ENCODE data around the gene RPS6KC1. TPM values are rescaled to one million over a fixed set of nuclear protein-coding genes. Genes with fewer than 3 reads are reported as not detected.

RPS6KC1 gene
- total RNA-seq, 2 experiments from 2014 or later = 9.4 to 10.7 TPM

DNA sequence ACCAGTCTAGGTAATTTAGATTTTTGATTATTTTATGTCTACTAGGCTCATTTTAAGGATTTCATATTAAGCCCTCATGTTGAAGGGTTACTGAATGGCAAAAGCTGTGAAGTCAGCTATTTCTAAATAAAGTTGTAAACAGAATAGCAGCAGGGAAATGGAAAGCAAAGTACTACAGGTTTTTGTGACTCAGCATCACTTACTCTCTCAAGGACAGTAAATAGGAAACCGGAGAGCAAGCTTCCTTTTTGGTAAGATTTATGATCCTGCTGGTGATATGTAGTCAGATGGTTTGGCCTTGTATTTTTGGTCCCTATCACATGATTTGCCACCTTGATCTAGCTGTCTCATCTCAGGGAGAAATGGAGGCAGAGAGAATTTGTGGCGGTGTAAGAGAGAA lies 226.0 kb downstream of the RPS6KC1 start:
- no peak overlapping the region for H3K4me3 ChIP-seq (ENCODE audit: low read depth, low read length, poor library complexity, severe bottlenecking)
- no peaks in the 10 kb centered on the region for H3K9me2 ChIP-seq (ENCODE audit: insufficient read depth, low read length)
- no peaks in the 10 kb centered on the region for H3K4me1 ChIP-seq (ENCODE audit: insufficient read depth, low read length, poor library complexity, severe bottlenecking)
- no peak overlapping the region for H3K27ac ChIP-seq (ENCODE audit: low read depth, low read length, poor library complexity, severe bottlenecking)
- TF ChIP-seq CTCF (conservative IDR thresholded peaks at IDR 0.05; ENCODE audit: low read length) (no peak), EZH2phosphoT487 (IDR thresholded peaks at IDR 0.05; ENCODE audit: borderline replicate concordance, low read depth, low read length) (no peak)
- no peaks in the 10 kb centered on the region for H3K9me3 ChIP-seq (ENCODE audit: low read length)
- ChIA-PET CTCF (ENCODE audit: unreplicated experiment) (no interaction called here), POLR2A (interaction anchor here (0.7 kb wide), 1 partner anchor 75 kb away, joined by 3 read pairs; no protein-coding TSS in a partner anchor)
- intact Hi-C loops (cut with micrococcal nuclease; ENCODE audit: unreplicated experiment) = no loop called here
- H3K36me3 ChIP-seq (ENCODE audit: insufficient read depth, low read length) = no peaks in the 10 kb centered on the region
- no peaks in the 10 kb centered on the region for H3K79me2 ChIP-seq (ENCODE audit: insufficient read depth, low read depth, low read length)
- no peak overlapping the region for H2AFZ ChIP-seq (ENCODE audit: low read length)
- H3K4me2 ChIP-seq (ENCODE audit: low read length) = no peak overlapping the region
- BruUV-seq (replicated peaks) = no TSS peak
- no peak for DNase-seq (ENCODE audit: low spot score)
- no peaks in the 10 kb centered on the region for H4K20me1 ChIP-seq (ENCODE audit: insufficient read depth, low read length)

DNA sequence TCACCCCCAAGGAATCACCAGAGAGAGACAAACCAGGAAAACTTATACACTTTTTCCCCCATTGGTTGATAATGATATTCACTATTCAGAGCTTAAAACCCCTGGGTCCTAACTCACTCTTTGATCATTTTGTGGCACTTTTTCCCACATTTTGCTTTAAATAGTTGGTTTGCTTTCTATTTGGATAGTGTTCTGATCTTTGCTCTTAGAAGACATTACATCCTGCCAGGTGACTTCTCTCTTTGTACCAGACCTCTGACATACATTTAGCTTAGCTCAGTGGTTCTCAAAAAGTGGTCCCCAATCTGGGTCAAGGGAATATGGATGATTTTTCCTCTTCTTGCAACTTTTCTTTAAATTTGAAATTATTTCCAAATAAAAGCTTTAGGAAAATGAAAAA lies 228.4 kb downstream of the RPS6KC1 start:
- no peak overlapping the region for H3K27ac ChIP-seq (ENCODE audit: low read depth, low read length, poor library complexity, severe bottlenecking)
- no peaks in the 10 kb centered on the region for H3K79me2 ChIP-seq (ENCODE audit: insufficient read depth, low read depth, low read length)
- CTCF ChIA-PET (ENCODE audit: unreplicated experiment) = no interaction called here
- H3K4me3 ChIP-seq (ENCODE audit: low read depth, low read length, poor library complexity, severe bottlenecking) = no peak overlapping the region
- no peak for DNase-seq (ENCODE audit: low spot score)
- intact Hi-C loops (cut with micrococcal nuclease; ENCODE audit: unreplicated experiment) = no loop called here
- POLR2A ChIA-PET = interaction anchor here (1.2 kb wide), 1 partner anchor 20 kb away, joined by 4 read pairs; no protein-coding TSS in a partner anchor
- H3K4me2 ChIP-seq (ENCODE audit: low read length) = no peak overlapping the region
- BruUV-seq (replicated peaks) = no TSS peak
- no peaks in the 10 kb centered on the region for H3K9me3 ChIP-seq (ENCODE audit: low read length)
- H2AFZ ChIP-seq (ENCODE audit: low read length) = no peak overlapping the region
- H3K4me1 ChIP-seq (ENCODE audit: insufficient read depth, low read length, poor library complexity, severe bottlenecking) = no peaks in the 10 kb centered on the region
- no peaks in the 10 kb centered on the region for H3K36me3 ChIP-seq (ENCODE audit: insufficient read depth, low read length)
- no peak for TF ChIP-seq CTCF (conservative IDR thresholded peaks at IDR 0.05; ENCODE audit: low read length)
- no peak for TF ChIP-seq EZH2phosphoT487 (IDR thresholded peaks at IDR 0.05; ENCODE audit: borderline replicate concordance, low read depth, low read length)
- H4K20me1 ChIP-seq (ENCODE audit: insufficient read depth, low read length) = no peaks in the 10 kb centered on the region
- no peaks in the 10 kb centered on the region for H3K9me2 ChIP-seq (ENCODE audit: insufficient read depth, low read length)

DNA sequence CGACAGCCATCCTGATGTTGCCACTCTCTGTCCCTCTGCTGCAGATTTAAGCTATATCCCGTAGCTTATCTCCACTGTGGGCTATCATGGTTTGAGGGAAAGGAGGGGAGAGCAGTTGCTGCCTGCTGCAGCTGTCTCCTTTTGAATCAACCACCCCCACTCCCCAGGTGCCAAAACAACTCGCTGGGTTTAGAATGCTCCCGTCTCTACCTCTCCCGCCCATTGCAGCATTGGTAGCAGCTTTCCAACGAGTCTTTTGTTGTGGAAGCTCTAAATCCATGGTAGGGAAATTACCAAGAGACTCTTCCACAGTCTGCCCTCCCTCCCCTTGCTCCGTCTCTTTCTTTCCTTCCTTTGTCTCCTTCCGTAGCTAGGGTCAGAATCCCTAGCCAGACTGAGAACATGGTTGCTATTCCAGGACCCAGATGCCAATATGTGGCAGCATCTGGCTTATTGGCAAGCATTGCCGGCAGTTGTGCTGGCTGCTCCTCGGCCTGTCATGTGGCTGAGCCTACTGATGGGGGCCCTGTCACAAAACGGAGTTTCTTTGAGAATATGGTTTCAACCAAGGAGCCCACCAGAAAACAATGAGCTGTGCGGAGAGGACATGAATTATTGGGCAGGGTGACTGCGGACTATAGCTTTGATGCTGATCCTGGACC lies 230.7 kb downstream of the RPS6KC1 start:
- BruUV-seq (replicated peaks) = no TSS peak
- H2AFZ ChIP-seq (ENCODE audit: low read length) = no peak overlapping the region
- H3K9me2 ChIP-seq (ENCODE audit: insufficient read depth, low read length) = no peaks in the 10 kb centered on the region
- H3K4me3 ChIP-seq (ENCODE audit: low read depth, low read length, poor library complexity, severe bottlenecking) = no peak overlapping the region
- H3K27ac ChIP-seq (ENCODE audit: low read depth, low read length, poor library complexity, severe bottlenecking) = no peak overlapping the region
- intact Hi-C loops (cut with micrococcal nuclease; ENCODE audit: unreplicated experiment) = no loop called here
- no peaks in the 10 kb centered on the region for H3K4me1 ChIP-seq (ENCODE audit: insufficient read depth, low read length, poor library complexity, severe bottlenecking)
- DNase-seq (ENCODE audit: low spot score) = no peak
- H3K9me3 ChIP-seq (ENCODE audit: low read length) = no peaks in the 10 kb centered on the region
- H3K4me2 ChIP-seq (ENCODE audit: low read length) = no peak overlapping the region
- ChIA-PET CTCF (ENCODE audit: unreplicated experiment) (no interaction called here), POLR2A (no interaction called here)
- H3K79me2 ChIP-seq (ENCODE audit: insufficient read depth, low read depth, low read length) = no peaks in the 10 kb centered on the region
- H3K36me3 ChIP-seq (ENCODE audit: insufficient read depth, low read length) = no peaks in the 10 kb centered on the region
- no peaks in the 10 kb centered on the region for H4K20me1 ChIP-seq (ENCODE audit: insufficient read depth, low read length)
- TF ChIP-seq EZH2phosphoT487 (IDR thresholded peaks at IDR 0.05; ENCODE audit: borderline replicate concordance, low read depth, low read length) = no peak
- TF ChIP-seq CTCF (conservative IDR thresholded peaks at IDR 0.05; ENCODE audit: low read length) = no peak
